Lung (tissue), 12 donors: ENCODE results near the gene BCAS2. TPM values are rescaled to one million over a fixed set of nuclear protein-coding genes. Genes with fewer than 3 reads are reported as not detected.

Source experiments
- ATAC-seq: fragments of 200-7000 bp; cut with Tn5 transposase; one replicate; pipeline ENCODE4 v1.9.1; 2020; ENCODE audit warnings: moderate number of reproducible peaks; ENCODE audit not compliant: insufficient read depth, low FRiP score
- DNase-seq, 3 donors: peaks; one replicate each; pipeline ENCODE4 v3.0.0-alpha.2; 2013 to 2017
- H3K27ac ChIP-seq, 2 donors: one replicate each; pipeline ENCODE4 v1.5.1; 2013; ENCODE audit warnings: mild to moderate bottlenecking in 2 of 2, moderate library complexity in 2 of 2, control low read depth in 1 of 2, inconsistent platforms in 1 of 2, low read depth in 1 of 2, low read length in 1 of 2
- H3K27me3 ChIP-seq, 3 donors: one replicate each; pipeline ENCODE4 v1.5.1; 2013; ENCODE audit warnings: low read length in 2 of 3; ENCODE audit not compliant: control insufficient read depth in 3 of 3, insufficient read depth in 3 of 3
- H3K36me3 ChIP-seq, 4 donors: one replicate each; pipeline ENCODE4 v1.5.1; 2013; ENCODE audit warnings: low read length in 4 of 4, mild to moderate bottlenecking in 1 of 4, moderate library complexity in 1 of 4; ENCODE audit not compliant: control insufficient read depth in 4 of 4, insufficient read depth in 4 of 4
- H3K4me1 ChIP-seq, 5 donors: one replicate each; pipeline ENCODE4 v1.5.1; 2013; ENCODE audit warnings: low read length in 5 of 5, mild to moderate bottlenecking in 2 of 5, moderate library complexity in 1 of 5; ENCODE audit not compliant: control insufficient read depth in 5 of 5, insufficient read depth in 5 of 5
- H3K4me3 ChIP-seq: one replicate; pipeline ENCODE4 v1.5.1; 2013; ENCODE audit warnings: mild to moderate bottlenecking, control low read depth, moderate library complexity
- H3K9ac ChIP-seq, 2 donors: one replicate each; pipeline ENCODE4 v1.5.1; 2013; ENCODE audit warnings: low read length in 2 of 2, control low read depth in 1 of 2; ENCODE audit not compliant: insufficient read depth in 1 of 2
- H3K9me3 ChIP-seq, 4 donors: one replicate each; pipeline ENCODE4 v1.5.1; 2013; ENCODE audit warnings: low read length in 3 of 4, mild to moderate bottlenecking in 1 of 4, moderate library complexity in 1 of 4; ENCODE audit not compliant: control insufficient read depth in 4 of 4, insufficient read depth in 3 of 4
- WGBS, 2 donors: extraction: QIAGEN DNeasy Blood & Tissue Kit; methylation state at CpG; one replicate each; pipeline ENCODE4 v1.1.7; 2013; 5-methylcytosine and 5-hydroxymethylcytosine counted together
- polyA plus RNA-seq, 2 donors: library from polyadenylated mRNA; stranded (reverse); fragments of 200-250 nt; gene quantifications; one replicate each; pipeline ENCODE4 v1.2.1, GENCODE V29; 2013
- total RNA-seq, 2 donors: library from RNA; depleted of rRNA in 1 of 2; stranded (reverse); fragments of >200 nt in 1 of 2; gene quantifications; one replicate each; pipeline ENCODE4 v1.2.1, GENCODE V29; 2014 to 2021
- TF ChIP-seq, protein P1 (sequence below): IDR thresholded peaks from 2 replicates; pipeline ENCODE4 v1.5.1; 2012; ENCODE audit warnings: mild to moderate bottlenecking; ENCODE audit errors: control extremely low read depth, extremely low read depth
- donor health status: control.
- donor health status: control.
- donor health status: Bipolar disorder and iron deficiency.
- donor health status: healthy.
- donor health status: DM: yes; HTN: yes; CAD: no.

BCAS2 gene
- total and polyA plus RNA-seq, 4 donors: 22.4 to 31.3 (median 29.8) TPM

- 93 to 95% methylated on average over 3 of the region's 3 CpGs for WGBS, 2 donors
- DNase-seq: no peak
- H3K9ac ChIP-seq: no peak overlapping the region
- no peaks in the 10 kb centered on the region for H3K9me3 ChIP-seq
- TF ChIP-seq, protein P1, sequence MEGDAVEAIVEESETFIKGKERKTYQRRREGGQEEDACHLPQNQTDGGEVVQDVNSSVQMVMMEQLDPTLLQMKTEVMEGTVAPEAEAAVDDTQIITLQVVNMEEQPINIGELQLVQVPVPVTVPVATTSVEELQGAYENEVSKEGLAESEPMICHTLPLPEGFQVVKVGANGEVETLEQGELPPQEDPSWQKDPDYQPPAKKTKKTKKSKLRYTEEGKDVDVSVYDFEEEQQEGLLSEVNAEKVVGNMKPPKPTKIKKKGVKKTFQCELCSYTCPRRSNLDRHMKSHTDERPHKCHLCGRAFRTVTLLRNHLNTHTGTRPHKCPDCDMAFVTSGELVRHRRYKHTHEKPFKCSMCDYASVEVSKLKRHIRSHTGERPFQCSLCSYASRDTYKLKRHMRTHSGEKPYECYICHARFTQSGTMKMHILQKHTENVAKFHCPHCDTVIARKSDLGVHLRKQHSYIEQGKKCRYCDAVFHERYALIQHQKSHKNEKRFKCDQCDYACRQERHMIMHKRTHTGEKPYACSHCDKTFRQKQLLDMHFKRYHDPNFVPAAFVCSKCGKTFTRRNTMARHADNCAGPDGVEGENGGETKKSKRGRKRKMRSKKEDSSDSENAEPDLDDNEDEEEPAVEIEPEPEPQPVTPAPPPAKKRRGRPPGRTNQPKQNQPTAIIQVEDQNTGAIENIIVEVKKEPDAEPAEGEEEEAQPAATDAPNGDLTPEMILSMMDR: no peak
- peaks cover 2 to 22% (median 5%) of the 10 kb centered on the region in 4 donors for H3K36me3 ChIP-seq
- H3K27ac ChIP-seq: no peak overlapping the region
- no peak overlapping the region for H3K4me3 ChIP-seq
- no peaks in the 10 kb centered on the region for H3K27me3 ChIP-seq
- H3K4me1 ChIP-seq: no peaks in the 10 kb centered on the region
- no peak for ATAC-seq
Observed at GRCh38 chr1:114594046-114594445, 12.6 kb upstream of the BCAS2 start.

GRCh38 chr1:114589122-114589521, 7.7 kb upstream of the BCAS2 start:
- Histone ChIP-seq H3K4me1 (no peaks in the 10 kb centered on the region), H3K4me3 (no peak overlapping the region), H3K27ac (no peak overlapping the region), H3K9ac (no peak overlapping the region), H3K36me3 (peaks cover 2 to 11% (median 6%) of the 10 kb centered on the region in 4 donors), H3K27me3 (no peaks in the 10 kb centered on the region), H3K9me3 (no peaks in the 10 kb centered on the region)
- ATAC-seq: no peak
- TF ChIP-seq, protein P1: no peak
- WGBS, 2 donors: 85 to 91% methylated on average over 3 of the region's 3 CpGs
- no peak for DNase-seq

DNA sequence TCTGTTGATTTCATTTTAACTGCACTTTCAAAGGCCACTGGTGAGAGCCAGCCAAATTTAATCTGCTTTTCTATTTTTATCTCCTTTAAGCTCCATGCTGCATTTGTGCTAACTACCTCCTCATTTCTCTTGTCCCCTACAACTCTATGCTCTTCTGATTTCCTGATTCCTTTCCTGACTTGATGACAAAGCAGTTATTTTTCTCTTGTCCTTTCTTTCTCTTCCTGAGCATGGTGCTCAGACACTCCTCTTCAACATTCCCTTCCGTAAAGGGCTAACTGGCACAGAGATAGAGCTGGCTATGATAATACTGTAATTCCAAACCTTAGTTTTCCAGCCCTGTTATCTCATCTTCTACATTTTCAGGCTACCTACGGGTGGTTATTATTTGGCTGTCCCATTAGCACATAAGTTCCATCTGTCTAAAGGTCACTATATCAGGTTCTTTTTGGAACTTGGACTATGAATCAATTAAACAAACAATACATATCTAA, 6.8 kb upstream of the BCAS2 start:
- Histone ChIP-seq H3K4me1 (no peaks in the 10 kb centered on the region), H3K27me3 (no peaks in the 10 kb centered on the region), H3K9me3 (no peaks in the 10 kb centered on the region), H3K9ac (no peak overlapping the region), H3K27ac (peak overlapping the region in 1 of 2 donors; percentile 57), H3K4me3 (no peak overlapping the region), H3K36me3 (peaks cover 1 to 9% (median 3%) of the 10 kb centered on the region in 4 donors)
- TF ChIP-seq, protein P1: no peak
- ATAC-seq (no peak), DNase-seq (no peak)
- 87 to 95% methylated on average over 2 of the region's 2 CpGs for WGBS, 2 donors
